K562 (cell line): ENCODE measurements around the gene HTT-AS. TPM values are rescaled to one million over a fixed set of nuclear protein-coding genes. Genes with fewer than 3 reads are reported as not detected.
A peak's percentile ranks its signal among the peaks of the same experiment; 100 is the strongest.

Source experiments
- ATAC-seq: fragments of 200-7000 bp; cut with Tn5 transposase; 3 replicates; pipeline ENCODE4 v1.9.1; 2020; ENCODE audit warnings: moderate library complexity
- BruUV-seq: library from RNA; stranded (reverse); fragments of 400-500 nt; replicated peaks from 2 replicates; lab custom pipeline; 2021; lab: Mats Ljungman, UMichigan
- CTCF ChIA-PET: fragments of 300-600 bp; formaldehyde crosslinking; extraction: SDS; loops from one replicate; lab custom pipeline; 2021; ENCODE audit warnings: low intra/inter-chr PET ratio; lab: Yijun Ruan, JAX
- POLR2A ChIA-PET: fragments of 300-600, 350-650 bp; sonication (Branson Sonifier 250); formaldehyde crosslinking; extraction: SDS; loops from one replicate; lab custom pipeline; 2021; ENCODE audit warnings: antibody characterized with exemption, inconsistent platforms; lab: Yijun Ruan, JAX
- DNase-seq, 4 experiments: peaks; one replicate each; pipeline versions ENCODE4 v3.0.0 to v3.0.0-alpha.2; 2011 to 2018; ENCODE audit warnings: low spot score in 3 of 4, mixed read lengths in 3 of 4; ENCODE audit errors: extremely low read depth in 1 of 4
- FAIRE-seq: peaks from 2 replicates; lab custom pipeline; 2011; peaks lifted over from hg19 to GRCh38; lab: Jason Lieb, UNC
- H2AFZ ChIP-seq: 2 replicates; pipeline ENCODE4 v1.6.0; 2011; ENCODE audit warnings: low read depth, low read length, control low read depth, inconsistent platforms
- H3K27ac ChIP-seq: fragments of 200-600 bp; 3 replicates; pipeline ENCODE4 v1.8.0; 2011; ENCODE audit warnings: low read depth, mild to moderate bottlenecking, control low read depth, inconsistent platforms, low read length, moderate library complexity, mixed read lengths; ENCODE audit errors: extremely low read depth
- H3K27me3 ChIP-seq, 2 experiments: fragments of 300-600 bp in 1 of 2; 2 replicates in 1 of 2; 3 replicates in 1 of 2; pipeline versions ENCODE4 v1.6.0 to v1.8.0; 2011; ENCODE audit warnings: inconsistent platforms in 2 of 2, low read length in 2 of 2, mild to moderate bottlenecking in 1 of 2, mixed read lengths in 1 of 2, moderate library complexity in 1 of 2; ENCODE audit not compliant: control insufficient read depth in 2 of 2, insufficient read depth in 2 of 2
- H3K36me3 ChIP-seq: fragments of 300-600 bp; 3 replicates; pipeline ENCODE4 v1.8.0; 2011; ENCODE audit warnings: mild to moderate bottlenecking, low read length, inconsistent platforms; ENCODE audit not compliant: control insufficient read depth, insufficient read depth
- H3K4me1 ChIP-seq, 2 experiments: fragments of 200-600 bp in 1 of 2; replicated peaks in 1 of 2; 2 replicates in 1 of 2; 3 replicates in 1 of 2; pipeline versions ENCODE4 v1.5.1 to v1.8.0; 2011; ENCODE audit warnings: inconsistent platforms in 2 of 2, low read length in 2 of 2, mild to moderate bottlenecking in 1 of 2, mixed read lengths in 1 of 2, moderate library complexity in 1 of 2; ENCODE audit not compliant: control insufficient read depth in 2 of 2, insufficient read depth in 2 of 2
- H3K4me2 ChIP-seq: 2 replicates; pipeline ENCODE4 v1.6.1; 2011; ENCODE audit warnings: low read length, control low read depth, inconsistent platforms, mixed read lengths; ENCODE audit not compliant: insufficient read depth
- H3K4me3 ChIP-seq: fragments of 200-600 bp; sonication (generic), shearing (Covaris generic); 2 replicates; pipeline ENCODE4 v1.5.1; 2016; ENCODE audit warnings: control low read depth, inconsistent platforms
- H3K79me2 ChIP-seq: fragments of 200-600 bp; 3 replicates; pipeline ENCODE4 v1.8.0; 2011; ENCODE audit warnings: low read length, inconsistent platforms; ENCODE audit not compliant: control insufficient read depth, insufficient read depth
- H3K9ac ChIP-seq, 2 experiments: 2 replicates each; pipeline versions ENCODE4 v1.6.0 to v1.6.1; 2011; ENCODE audit warnings: low read depth in 2 of 2, low read length in 2 of 2, control low read depth in 1 of 2, inconsistent platforms in 1 of 2, mild to moderate bottlenecking in 1 of 2, mixed read lengths in 1 of 2; ENCODE audit not compliant: insufficient read depth in 1 of 2
- H3K9me1 ChIP-seq: one replicate; pipeline ENCODE4 v1.6.0; 2011; ENCODE audit warnings: inconsistent platforms, mild to moderate bottlenecking, low read length, moderate library complexity; ENCODE audit not compliant: control insufficient read depth, insufficient read depth
- H3K9me3 ChIP-seq: replicated peaks from 2 replicates; pipeline ENCODE4 v1.5.1; 2011; ENCODE audit warnings: low read depth, low read length, inconsistent platforms; ENCODE audit not compliant: control insufficient read depth, insufficient read depth
- H4K20me1 ChIP-seq: replicated peaks from 2 replicates; pipeline ENCODE4 v1.6.1; 2011; ENCODE audit warnings: low read length, inconsistent platforms, mixed read lengths; ENCODE audit not compliant: control insufficient read depth, insufficient read depth
- CHCHD3 ChIP-seq: fragments of 250-450 bp; sonication (Bioruptor Pico); IDR thresholded peaks from 2 replicates; pipeline ENCODE4 v2.1.2; 2022; ENCODE audit warnings: mild to moderate bottlenecking
- CREBBP ChIP-seq: IDR thresholded peaks from one replicate; pipeline ENCODE4 v1.6.1; 2012; ENCODE audit warnings: low read depth, mild to moderate bottlenecking, control low read depth, inconsistent platforms, low read length
- EGR1 ChIP-seq: fragments of 450-650 bp; conservative IDR thresholded peaks from 2 replicates; pipeline ENCODE4 v1.6.1; 2017; ENCODE audit warnings: mild to moderate bottlenecking
- KDM5B ChIP-seq: fragments of 200-600 bp; sonication (generic); IDR thresholded peaks from 2 replicates; pipeline ENCODE4 v1.6.1; 2012; ENCODE audit warnings: low read depth, mild to moderate bottlenecking, moderate library complexity, low read length, control low read depth, inconsistent platforms; ENCODE audit not compliant: insufficient replicate concordance
- MAFK ChIP-seq: IDR thresholded peaks from 2 replicates; pipeline ENCODE4 v1.6.1; 2011; ENCODE audit warnings: low read length, improper control_type of control experiment
- RAD51 ChIP-seq: fragments of 450-650 bp; IDR thresholded peaks from 2 replicates; pipeline ENCODE4 v1.7.1; 2016; ENCODE audit warnings: low read depth, mild to moderate bottlenecking, borderline replicate concordance
- TEAD4 ChIP-seq, 2 experiments: sonication (generic) in 1 of 2; formaldehyde crosslinking in 1 of 2; IDR thresholded peaks; 2 replicates each; pipeline versions ENCODE4 v1.6.1 to v1.8.0; 2012 to 2022; ENCODE audit warnings: borderline replicate concordance in 1 of 2, inconsistent platforms in 1 of 2, low read length in 1 of 2, mild to moderate bottlenecking in 1 of 2, missing genetic modification reagents in 1 of 2
- YY1 ChIP-seq, 3 experiments: IDR thresholded peaks; 2 replicates each; pipeline ENCODE4 v1.6.1; 2011; ENCODE audit warnings: low read length in 2 of 3, mild to moderate bottlenecking in 2 of 3, moderate library complexity in 2 of 3, borderline replicate concordance in 1 of 3, control low read depth in 1 of 3, low read depth in 1 of 3; ENCODE audit not compliant: insufficient read depth in 3 of 3, insufficient replicate concordance in 2 of 3, control insufficient read depth in 1 of 3, insufficient read length in 1 of 3; ENCODE audit errors: extremely low read depth in 1 of 3
- ZSCAN29 ChIP-seq: fragments of 450-650 bp; IDR thresholded peaks from 2 replicates; pipeline ENCODE4 v1.6.1; 2017
- WGBS: fragments of 100-300 bp; shearing (Covaris generic); methylation state at CpG from one replicate; pipeline ENCODE4 v1.1.6; 2016; ENCODE audit warnings: low coverage, mixed read lengths; ENCODE audit not compliant: insufficient coverage; ENCODE audit errors: missing lambda C conversion rate; 5-methylcytosine and 5-hydroxymethylcytosine counted together
- in situ Hi-C: fragments of 300-500 bp; cut with MboI; formaldehyde crosslinking; loops from 4 replicates; pipeline ENCODE4 v1.15.0; 2018; ENCODE audit warnings: inconsistent platforms, mixed read lengths
- intact Hi-C: fragments of 100-400 bp; cut with micrococcal nuclease; formaldehyde crosslinking; loops from 2 replicates; pipeline ENCODE4 v1.14.2; 2022
- polyA plus RNA-seq, 8 experiments: library from polyadenylated mRNA; depleted of rRNA in 4 of 8; stranded (reverse) in 5 of 8; unstranded in 3 of 8; fragments of >200 nt; fragmentation: Nextera tagmentation in 2 of 8; fragmentation: Illumina TruSeq in 1 of 8; extraction: Ambion mirVana in 2 of 8; extraction: Trizol in 1 of 8; gene quantifications; 2 replicates each; pipeline versions ENCODE4 v1.2.1 to v1.2.3, GENCODE V29; 2011 to 2014; ENCODE audit warnings: inconsistent platforms in 1 of 8, missing spikeins in 1 of 8
- total RNA-seq, 7 experiments: library from RNA; depleted of rRNA in 6 of 7; stranded (reverse); fragments of >200 nt in 6 of 7; fragmentation: Illumina TruSeq in 2 of 7; extraction: Trizol in 2 of 7; gene quantifications; 2 replicates each; pipeline versions ENCODE4 v1.2.1 to v1.2.3, GENCODE V29; 2011 to 2021; ENCODE audit warnings: low replicate concordance in 1 of 7
- TF ChIP-seq, protein P1 (sequence below): sonication (generic); formaldehyde crosslinking; IDR thresholded peaks from 2 replicates; pipeline ENCODE4 v1.8.0; 2022; ENCODE audit warnings: mild to moderate bottlenecking, missing genetic modification reagents, borderline replicate concordance
- TF ChIP-seq, protein P2 (sequence below): fragments of 250-450 bp; sonication (Bioruptor Pico); IDR thresholded peaks from 2 replicates; pipeline ENCODE4 v1.4.0; 2020; ENCODE audit warnings: borderline replicate concordance
- TF ChIP-seq, protein P3 (sequence below): IDR thresholded peaks from 2 replicates; pipeline ENCODE4 v1.6.1; 2011; ENCODE audit not compliant: insufficient read length; ENCODE audit errors: extremely low read depth

Gene HTT-AS
- total and polyA plus RNA-seq, 9 of the 15 experiments (the other 6 are each of a cell fraction or from before 2014, with no cell fraction given), result not detected

DNA sequence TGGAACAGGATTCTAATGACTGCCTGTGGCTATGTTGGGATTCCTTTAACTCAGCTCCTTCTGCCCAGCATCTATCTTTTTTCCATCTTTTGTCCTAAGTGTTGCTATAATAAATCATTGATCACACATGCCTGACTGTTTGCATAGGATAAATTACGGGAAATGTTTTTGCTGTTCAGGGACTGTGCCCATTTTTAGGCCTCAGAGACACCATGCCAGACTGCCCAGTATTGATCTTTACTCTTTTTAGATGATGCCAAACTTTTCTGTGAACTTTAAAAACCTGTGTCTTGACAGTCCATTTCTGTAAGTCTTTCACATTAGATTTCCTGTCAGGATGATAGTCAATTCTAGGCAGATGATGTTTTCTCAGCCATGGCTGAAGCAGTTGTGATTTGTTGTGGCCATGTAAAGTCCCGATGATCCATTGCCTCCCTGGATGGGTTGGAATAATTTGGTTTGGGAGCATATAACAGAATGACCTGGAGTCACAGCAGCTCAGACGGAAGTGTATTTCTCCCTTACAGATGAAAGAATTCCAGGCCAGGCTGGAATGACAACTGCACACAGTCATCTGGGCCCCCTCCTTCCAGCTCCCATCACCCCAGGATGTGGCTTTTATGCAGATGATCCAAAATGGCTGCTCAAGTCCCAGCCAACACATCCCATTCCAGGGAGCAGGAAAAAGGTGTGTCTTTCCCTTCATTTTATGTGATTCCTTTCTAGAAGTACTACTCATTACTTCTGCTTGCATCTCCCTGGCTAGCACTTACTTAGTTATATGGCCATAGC lies 3.4 kb downstream of the HTT-AS start (continued):
- TF ChIP-seq, protein P1, sequence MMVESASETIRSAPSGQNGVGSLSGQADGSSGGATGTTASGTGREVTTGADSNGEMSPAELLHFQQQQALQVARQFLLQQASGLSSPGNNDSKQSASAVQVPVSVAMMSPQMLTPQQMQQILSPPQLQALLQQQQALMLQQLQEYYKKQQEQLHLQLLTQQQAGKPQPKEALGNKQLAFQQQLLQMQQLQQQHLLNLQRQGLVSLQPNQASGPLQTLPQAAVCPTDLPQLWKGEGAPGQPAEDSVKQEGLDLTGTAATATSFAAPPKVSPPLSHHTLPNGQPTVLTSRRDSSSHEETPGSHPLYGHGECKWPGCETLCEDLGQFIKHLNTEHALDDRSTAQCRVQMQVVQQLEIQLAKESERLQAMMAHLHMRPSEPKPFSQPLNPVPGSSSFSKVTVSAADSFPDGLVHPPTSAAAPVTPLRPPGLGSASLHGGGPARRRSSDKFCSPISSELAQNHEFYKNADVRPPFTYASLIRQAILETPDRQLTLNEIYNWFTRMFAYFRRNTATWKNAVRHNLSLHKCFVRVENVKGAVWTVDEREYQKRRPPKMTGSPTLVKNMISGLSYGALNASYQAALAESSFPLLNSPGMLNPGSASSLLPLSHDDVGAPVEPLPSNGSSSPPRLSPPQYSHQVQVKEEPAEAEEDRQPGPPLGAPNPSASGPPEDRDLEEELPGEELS (CRISPR knock-in tag), result no peak
- TF ChIP-seq YY1 (IDR thresholded peaks at IDR 0.05; ENCODE audit: borderline replicate concordance in 1 of 3, control insufficient read depth in 1 of 3, extremely low read depth in 1 of 3, insufficient read depth in 3 of 3, insufficient read length in 1 of 3, insufficient replicate concordance in 2 of 3, low read depth in 1 of 3, low read length in 2 of 3), result peak in 1 of 3 experiments; percentile 29
- TF ChIP-seq MAFK, result no peak
- no peak for TF ChIP-seq TEAD4 (IDR thresholded peaks at IDR 0.05; ENCODE audit: low read length)
- TF ChIP-seq TEAD4 (CRISPR knock-in tag; IDR thresholded peaks at IDR 0.05; ENCODE audit: borderline replicate concordance), result no peak
- TF ChIP-seq, all 486 proteins: peak for 1

DNA sequence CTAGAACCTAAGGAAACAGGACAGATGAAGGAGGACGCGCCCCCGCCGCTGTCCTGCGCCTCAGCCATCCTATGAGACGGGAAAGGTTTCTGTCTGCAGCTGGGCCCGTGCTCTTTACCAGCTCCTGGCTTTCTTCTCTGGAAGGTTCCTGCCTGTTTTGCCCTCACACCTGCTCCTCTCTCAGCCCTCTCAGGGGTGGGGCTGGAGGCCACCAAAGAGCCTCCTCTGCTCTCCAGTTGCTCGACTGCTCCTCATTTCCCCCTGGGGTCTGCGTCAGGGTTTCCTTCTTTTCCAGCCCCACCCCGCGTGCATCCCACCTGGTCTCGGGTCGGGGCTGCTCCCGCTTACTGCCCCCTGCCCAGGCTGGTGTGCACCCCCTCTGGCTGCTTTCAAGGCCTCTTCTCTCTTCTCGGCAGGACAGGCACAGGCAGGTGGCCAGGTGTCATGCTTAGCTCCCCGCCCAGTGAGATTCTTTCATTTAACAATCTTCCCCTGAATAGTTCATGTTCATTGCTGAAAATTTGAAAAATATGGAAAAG lies 4.6 kb downstream of the HTT-AS start:
- H3K9me3 ChIP-seq, result no peaks in the 10 kb centered on the region
- H3K9ac ChIP-seq, result no peak overlapping the region
- H3K4me1 ChIP-seq, result peaks cover 0 to 9% of the 10 kb centered on the region in 2 experiments; a peak in 2 of 5 replicates
- 28% methylated on average over 15 of the region's 16 CpGs for WGBS
- H3K27me3 ChIP-seq, result peaks cover 14 to 41% of the 10 kb centered on the region in 2 experiments
- H3K9me1 ChIP-seq, result no peaks in the 10 kb centered on the region
- no TSS peak for BruUV-seq
- no peak for FAIRE-seq
- no peaks in the 10 kb centered on the region for H4K20me1 ChIP-seq
- H3K79me2 ChIP-seq, result no peaks in the 10 kb centered on the region; the same call in 2 of the 3 replicates
- H3K4me3 ChIP-seq, result no peak overlapping the region
- H3K4me2 ChIP-seq, result no peak overlapping the region
- H3K36me3 ChIP-seq, result no peaks in the 10 kb centered on the region
- TF ChIP-seq, protein P2, sequence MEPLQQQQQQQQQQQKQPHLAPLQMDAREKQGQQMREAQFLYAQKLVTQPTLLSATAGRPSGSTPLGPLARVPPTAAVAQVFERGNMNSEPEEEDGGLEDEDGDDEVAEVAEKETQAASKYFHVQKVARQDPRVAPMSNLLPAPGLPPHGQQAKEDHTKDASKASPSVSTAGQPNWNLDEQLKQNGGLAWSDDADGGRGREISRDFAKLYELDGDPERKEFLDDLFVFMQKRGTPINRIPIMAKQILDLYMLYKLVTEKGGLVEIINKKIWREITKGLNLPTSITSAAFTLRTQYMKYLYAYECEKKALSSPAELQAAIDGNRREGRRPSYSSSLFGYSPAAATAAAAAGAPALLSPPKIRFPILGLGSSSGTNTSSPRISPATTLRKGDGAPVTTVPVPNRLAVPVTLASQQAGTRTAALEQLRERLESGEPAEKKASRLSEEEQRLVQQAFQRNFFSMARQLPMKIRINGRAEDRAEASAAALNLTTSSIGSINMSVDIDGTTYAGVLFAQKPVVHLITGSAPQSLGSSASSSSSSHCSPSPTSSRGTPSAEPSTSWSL (CRISPR knock-in tag), result no peak
- TF ChIP-seq KDM5B (no peak), ZSCAN29 (no peak), EGR1 (no peak), RAD51 (no peak), CHCHD3 (CRISPR knock-in tag) (no peak), CREBBP (no peak)
- TF ChIP-seq, protein P3, sequence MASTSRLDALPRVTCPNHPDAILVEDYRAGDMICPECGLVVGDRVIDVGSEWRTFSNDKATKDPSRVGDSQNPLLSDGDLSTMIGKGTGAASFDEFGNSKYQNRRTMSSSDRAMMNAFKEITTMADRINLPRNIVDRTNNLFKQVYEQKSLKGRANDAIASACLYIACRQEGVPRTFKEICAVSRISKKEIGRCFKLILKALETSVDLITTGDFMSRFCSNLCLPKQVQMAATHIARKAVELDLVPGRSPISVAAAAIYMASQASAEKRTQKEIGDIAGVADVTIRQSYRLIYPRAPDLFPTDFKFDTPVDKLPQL, result no peak
- TF ChIP-seq, all 486 proteins: peak for 0
- H2AFZ ChIP-seq, result no peak overlapping the region
- ATAC-seq, result no peak
- intact Hi-C loops, result no loop called here
- no peak for DNase-seq
- in situ Hi-C loops, result no loop called here
- ChIA-PET POLR2A (interaction anchor here (0.6 to 1.2 kb wide), 2 partner anchors 14 to 35 kb away, joined by 3 to 4 read pairs; no protein-coding TSS in a partner anchor), CTCF (no interaction called here)
- no peak overlapping the region for H3K27ac ChIP-seq
